Endothelial cell of umbilical vein (primary cell): ENCODE results near the gene ACER2.

ENCODE experiments used
- POLR2A ChIP-seq: IDR thresholded peaks from 2 replicates; pipeline ENCODE4 v1.6.1; 2012; ENCODE audit warnings: low read depth, mild to moderate bottlenecking, control low read depth, low read length
- TF ChIP-seq, protein P1 (sequence below), 2 donors: IDR thresholded peaks; 1 replicate in 1 of 2; 2 replicates in 1 of 2; pipeline ENCODE4 v1.5.1; 2011; ENCODE audit warnings: low read length in 2 of 2, mild to moderate bottlenecking in 2 of 2, moderate library complexity in 2 of 2, control low read depth in 1 of 2, inconsistent platforms in 1 of 2, low read depth in 1 of 2; ENCODE audit not compliant: insufficient read depth in 1 of 2; ENCODE audit errors: extremely low read depth in 1 of 2
- TF ChIP-seq, protein P2 (sequence below): IDR thresholded peaks from 2 replicates; pipeline ENCODE4 v1.6.1; 2011; ENCODE audit not compliant: insufficient read depth, insufficient read length

DNA sequence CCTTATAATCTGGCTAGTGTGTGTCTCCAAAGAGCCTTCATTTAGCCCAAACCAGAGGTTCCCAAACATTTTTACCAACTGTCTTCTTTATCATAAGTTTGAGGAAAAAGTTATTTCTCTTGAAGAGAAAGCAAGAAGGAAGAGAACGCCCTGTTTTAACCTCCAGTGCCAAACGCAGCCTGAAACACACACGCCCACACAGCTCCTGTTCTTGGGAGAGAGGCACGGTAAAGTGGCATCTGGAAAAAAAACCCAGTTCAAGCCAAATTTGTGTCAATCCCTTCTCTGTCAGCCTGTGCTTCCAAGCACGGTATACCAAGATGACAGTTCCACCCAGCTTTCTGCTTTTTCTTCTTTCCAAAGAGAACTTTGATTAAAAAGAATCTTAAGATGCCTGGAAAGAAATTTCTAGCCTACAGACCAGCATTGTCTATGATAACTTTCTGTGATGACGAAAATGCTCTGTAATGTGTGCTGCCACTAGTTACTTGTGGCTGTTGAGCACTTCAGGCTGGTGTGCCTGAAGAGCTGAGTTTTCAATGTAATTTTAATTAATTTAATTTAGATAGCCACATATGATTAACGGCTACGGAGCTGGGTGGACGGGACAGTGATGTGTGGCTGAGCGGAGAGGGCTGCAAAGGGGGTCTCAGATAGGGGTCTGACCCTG lies 62.3 kb downstream of the ACER2 start:
- no peak for TF ChIP-seq POLR2A
- TF ChIP-seq, protein P1, sequence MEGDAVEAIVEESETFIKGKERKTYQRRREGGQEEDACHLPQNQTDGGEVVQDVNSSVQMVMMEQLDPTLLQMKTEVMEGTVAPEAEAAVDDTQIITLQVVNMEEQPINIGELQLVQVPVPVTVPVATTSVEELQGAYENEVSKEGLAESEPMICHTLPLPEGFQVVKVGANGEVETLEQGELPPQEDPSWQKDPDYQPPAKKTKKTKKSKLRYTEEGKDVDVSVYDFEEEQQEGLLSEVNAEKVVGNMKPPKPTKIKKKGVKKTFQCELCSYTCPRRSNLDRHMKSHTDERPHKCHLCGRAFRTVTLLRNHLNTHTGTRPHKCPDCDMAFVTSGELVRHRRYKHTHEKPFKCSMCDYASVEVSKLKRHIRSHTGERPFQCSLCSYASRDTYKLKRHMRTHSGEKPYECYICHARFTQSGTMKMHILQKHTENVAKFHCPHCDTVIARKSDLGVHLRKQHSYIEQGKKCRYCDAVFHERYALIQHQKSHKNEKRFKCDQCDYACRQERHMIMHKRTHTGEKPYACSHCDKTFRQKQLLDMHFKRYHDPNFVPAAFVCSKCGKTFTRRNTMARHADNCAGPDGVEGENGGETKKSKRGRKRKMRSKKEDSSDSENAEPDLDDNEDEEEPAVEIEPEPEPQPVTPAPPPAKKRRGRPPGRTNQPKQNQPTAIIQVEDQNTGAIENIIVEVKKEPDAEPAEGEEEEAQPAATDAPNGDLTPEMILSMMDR (IDR thresholded peaks at IDR 0.05; ENCODE audit: extremely low read depth in 1 of 2, insufficient read depth in 1 of 2, low read depth in 1 of 2, low read length in 2 of 2), result no peak
- TF ChIP-seq, protein P2, sequence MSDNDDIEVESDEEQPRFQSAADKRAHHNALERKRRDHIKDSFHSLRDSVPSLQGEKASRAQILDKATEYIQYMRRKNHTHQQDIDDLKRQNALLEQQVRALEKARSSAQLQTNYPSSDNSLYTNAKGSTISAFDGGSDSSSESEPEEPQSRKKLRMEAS, result no peak
